GM12878 (cell line): Measurements from ENCODE around the gene DNMT3L. TPM values are rescaled to one million over a fixed set of nuclear protein-coding genes. Genes with fewer than 3 reads are reported as not detected.
A peak's percentile ranks its signal among the peaks of the same experiment; 100 is the strongest.

Source experiments
- ATAC-seq: fragments of 200-7000 bp; cut with Tn5 transposase; 3 replicates; pipeline ENCODE4 v1.9.1; 2020; ENCODE audit warnings: mild to moderate bottlenecking, moderate library complexity
- BruUV-seq: library from RNA; stranded (reverse); fragments of 400-500 nt; replicated peaks from 2 replicates; lab custom pipeline; 2021; lab: Mats Ljungman, UMichigan
- CTCF ChIA-PET: fragments of 300-600 bp; sonication (Branson Sonifier 250); formaldehyde crosslinking; extraction: SDS; loops from one replicate; lab custom pipeline; 2021; ENCODE audit warnings: inconsistent platforms; lab: Yijun Ruan, JAX
- POLR2A ChIA-PET: fragments of 350-600 bp; formaldehyde crosslinking; extraction: SDS; loops from one replicate; lab custom pipeline; 2021; ENCODE audit warnings: inconsistent platforms; lab: Charles Lee
- RAD21 ChIA-PET: fragments of 300-600 bp; sonication (Branson Sonifier 250); formaldehyde crosslinking; loops from one replicate; lab custom pipeline; 2023; ENCODE audit warnings: antibody characterized with exemption; ENCODE audit not compliant: unreplicated experiment; lab: Charles Lee
- SMC1A ChIA-PET: fragments of 300-600 bp; sonication (Branson Sonifier 250); formaldehyde crosslinking; loops from one replicate; lab custom pipeline; 2023; ENCODE audit not compliant: unreplicated experiment, uncharacterized antibody; lab: Charles Lee
- DNase-seq: peaks from one replicate; pipeline ENCODE4 v3.0.0-alpha.2; 2011; ENCODE audit warnings: low read depth, low spot score
- FAIRE-seq: peaks from 3 replicates; lab custom pipeline; 2011; peaks lifted over from hg19 to GRCh38; lab: Jason Lieb, UNC
- H2AFZ ChIP-seq: 2 replicates; pipeline ENCODE4 v1.6.0; 2011; ENCODE audit warnings: low read depth, low read length, control low read depth; ENCODE audit not compliant: control insufficient read depth
- H3K27ac ChIP-seq: 2 replicates; pipeline ENCODE4 v1.5.1; 2011; ENCODE audit warnings: control low read depth; ENCODE audit not compliant: control insufficient read depth, insufficient read depth
- H3K27me3 ChIP-seq, 2 experiments: replicated peaks in 1 of 2; 2 replicates each; pipeline versions ENCODE4 v1.6.0 to v1.6.1; 2011; ENCODE audit warnings: low read length in 1 of 2; ENCODE audit not compliant: control insufficient read depth in 2 of 2, insufficient read depth in 2 of 2
- H3K36me3 ChIP-seq, 2 experiments: 2 replicates each; pipeline ENCODE4 v1.5.1; 2011; ENCODE audit warnings: low read length in 1 of 2; ENCODE audit not compliant: control insufficient read depth in 2 of 2, insufficient read depth in 2 of 2
- H3K4me1 ChIP-seq: 2 replicates; pipeline ENCODE4 v1.6.1; 2011; ENCODE audit warnings: mild to moderate bottlenecking, low read length, moderate library complexity, mixed read lengths; ENCODE audit not compliant: control insufficient read depth, insufficient read depth
- H3K4me2 ChIP-seq: 2 replicates; pipeline ENCODE4 v1.6.0; 2011; ENCODE audit warnings: control low read depth; ENCODE audit not compliant: control insufficient read depth, insufficient read depth
- H3K4me3 ChIP-seq: fragments of 200-600 bp; sonication (generic); 2 replicates; pipeline ENCODE4 v1.5.1; 2016
- H3K79me2 ChIP-seq: 2 replicates; pipeline ENCODE4 v1.6.0; 2011; ENCODE audit warnings: low read length; ENCODE audit not compliant: control insufficient read depth, insufficient read depth
- H3K9ac ChIP-seq: 2 replicates; pipeline ENCODE4 v1.8.0; 2011; ENCODE audit warnings: low read length, control low read depth, mixed read lengths; ENCODE audit not compliant: control insufficient read depth, insufficient read depth
- H3K9me3 ChIP-seq: replicated peaks from 3 replicates; pipeline ENCODE4 v1.5.1; 2011; ENCODE audit warnings: mild to moderate bottlenecking, low read length; ENCODE audit not compliant: control insufficient read depth, insufficient read depth
- H4K20me1 ChIP-seq: 2 replicates; pipeline ENCODE4 v1.6.0; 2011; ENCODE audit not compliant: control insufficient read depth, insufficient read depth
- ASH2L ChIP-seq: fragments of 300-600, 200-600 bp; sonication (generic); IDR thresholded peaks from 2 replicates; pipeline ENCODE4 v1.6.1; 2017; ENCODE audit warnings: low read depth, mild to moderate bottlenecking, borderline replicate concordance
- KLF5 ChIP-seq: fragments of 450-650 bp; IDR thresholded peaks from 2 replicates; pipeline ENCODE4 v1.6.1; 2014; ENCODE audit warnings: mild to moderate bottlenecking; ENCODE audit not compliant: partially characterized antibody
- LARP7 ChIP-seq: fragments of 450-650 bp; IDR thresholded peaks from 2 replicates; pipeline ENCODE4 v1.6.1; 2017; ENCODE audit warnings: mild to moderate bottlenecking
- MYC ChIP-seq: IDR thresholded peaks from 2 replicates; pipeline ENCODE4 v1.6.1; 2011; ENCODE audit warnings: mild to moderate bottlenecking, low read length, moderate library complexity, inconsistent platforms; ENCODE audit not compliant: insufficient read depth, insufficient replicate concordance, insufficient read length, severe bottlenecking
- ZBTB11 ChIP-seq: fragments of 450-650 bp; formaldehyde crosslinking; IDR thresholded peaks from 2 replicates; pipeline ENCODE4 v1.5.0; 2022; ENCODE audit warnings: mild to moderate bottlenecking, missing genetic modification characterization
- ZBTB33 ChIP-seq: fragments of 450-650 bp; IDR thresholded peaks from 2 replicates; pipeline ENCODE4 v1.6.1; 2017; ENCODE audit warnings: mild to moderate bottlenecking
- WGBS: methylation state at CpG from one replicate; pipeline ENCODE4 v1.1.6; 2016; ENCODE audit warnings: low lambda C conversion rate; ENCODE audit not compliant: insufficient replicate concordance, insufficient coverage; ENCODE audit errors: missing lambda C conversion rate; 5-methylcytosine and 5-hydroxymethylcytosine counted together
- in situ Hi-C: fragments of 300-500 bp; cut with MboI; formaldehyde crosslinking; loops from 9 replicates; pipeline ENCODE4 v1.14.3; 2018; ENCODE audit warnings: mixed read lengths
- intact Hi-C: fragments of 100-400 bp; cut with micrococcal nuclease; formaldehyde crosslinking; loops from one replicate; pipeline ENCODE4 v1.14.2; 2022; ENCODE audit not compliant: unreplicated experiment
- polyA plus RNA-seq, 11 experiments: library from polyadenylated mRNA; depleted of rRNA in 4 of 11; unstranded in 6 of 11; stranded (reverse) in 5 of 11; fragments of >200 nt; fragmentation: Nextera tagmentation in 4 of 11; fragmentation: Illumina TruSeq in 1 of 11; extraction: Ambion mirVana in 4 of 11; extraction: Trizol in 1 of 11; gene quantifications; 1 replicate in 1 of 11; 2 replicates in 10 of 11; pipeline versions ENCODE4 v1.2.1 to v1.2.3, GENCODE V29; 2011 to 2016; ENCODE audit warnings: inconsistent platforms in 2 of 11, missing spikeins in 2 of 11, low read depth in 1 of 11
- total RNA-seq, 4 experiments: library from RNA; depleted of rRNA in 3 of 4; stranded (reverse); fragments of >200 nt in 3 of 4; fragmentation: Illumina TruSeq in 1 of 4; extraction: Trizol in 1 of 4; gene quantifications; 2 replicates each; pipeline versions ENCODE4 v1.2.1 to v1.2.3, GENCODE V29; 2013 to 2021

DNMT3L gene
- total and polyA plus RNA-seq, 10 of the 15 experiments (the other 5 are each of a cell fraction or from before 2014, with no cell fraction given), result not detected

GRCh38 chr21:44293551-44294231 lies 32.0 kb upstream of the DNMT3L start:
- ChIA-PET SMC1A (interaction anchor here (1.1 kb wide), 1 partner anchor 10 kb away, joined by 3 read pairs; no protein-coding TSS in a partner anchor), RAD21 (no interaction called here), POLR2A (no interaction called here), CTCF (no interaction called here)
- BruUV-seq, result no TSS peak
- Histone ChIP-seq H3K27me3 (no peaks in the 10 kb centered on the region), H4K20me1 (no peaks in the 10 kb centered on the region; the same call in 1 of the 2 replicates), H3K4me3 (no peak overlapping the region), H2AFZ (no peak overlapping the region), H3K79me2 (peaks cover 3% of the 10 kb centered on the region; the same call in 1 of the 2 replicates), H3K36me3 (no peaks in the 10 kb centered on the region), H3K27ac (no peak overlapping the region), H3K4me2 (no peak overlapping the region), H3K9me3 (no peaks in the 10 kb centered on the region), H3K4me1 (peaks cover 35% of the 10 kb centered on the region), H3K9ac (no peak overlapping the region)
- ATAC-seq (no peak), DNase-seq (no peak), FAIRE-seq (no peak)
- 64% methylated on average over 33 of the region's 33 CpGs for WGBS
- in situ Hi-C loops, result no loop called here
- TF ChIP-seq LARP7 (no peak), ZBTB33 (0 out of 2 replicates have a peak, but pooled peaks have one; percentile 24), ASH2L (no peak)
- intact Hi-C loops, result no loop called here

- no peak overlapping the region for H3K4me3 ChIP-seq
- 60% methylated on average over 12 of the region's 15 CpGs for WGBS
- BruUV-seq, result no TSS peak
- no peaks in the 10 kb centered on the region for H3K36me3 ChIP-seq
- no peak overlapping the region for H3K9ac ChIP-seq
- H3K79me2 ChIP-seq, result no peaks in the 10 kb centered on the region
- H3K9me3 ChIP-seq, result no peaks in the 10 kb centered on the region
- H3K27ac ChIP-seq, result no peak overlapping the region
- POLR2A ChIA-PET, result no interaction called here
- no peak overlapping the region for H3K4me2 ChIP-seq
- H2AFZ ChIP-seq, result no peak overlapping the region
- FAIRE-seq, result no peak
- in situ Hi-C loops, result no loop called here
- SMC1A ChIA-PET, result no interaction called here
- no peak for ATAC-seq
- peaks cover 26% of the 10 kb centered on the region for H3K4me1 ChIP-seq
- RAD21 ChIA-PET, result no interaction called here
- H4K20me1 ChIP-seq, result no peaks in the 10 kb centered on the region; the same call in 1 of the 2 replicates
- intact Hi-C loops, result no loop called here
- H3K27me3 ChIP-seq, result no peaks in the 10 kb centered on the region
- DNase-seq, result no peak
- TF ChIP-seq MYC, result no peak
- TF ChIP-seq ZBTB11 (CRISPR knock-in tag), result no peak
- TF ChIP-seq KLF5, result no peak
- CTCF ChIA-PET, result no interaction called here
These were observed 31.1 kb upstream of the DNMT3L start for GRCh38 chr21:44292812-44293195.
